SU-DHL-6 (cell line): ENCODE data around the gene EFHB.

ENCODE experiments used
- H2AFZ ChIP-seq: fragments of 200-600 bp; sonication (generic); 2 replicates; pipeline ENCODE4 v1.6.1; 2014; ENCODE audit warnings: low read depth, mild to moderate bottlenecking, moderate library complexity, mixed read lengths, antibody characterized with exemption, low read length; ENCODE audit not compliant: severe bottlenecking
- H3F3A ChIP-seq: fragments of 200-600 bp; shearing (Covaris generic); 2 replicates; pipeline ENCODE4 v1.6.0; 2016; ENCODE audit warnings: antibody characterized with exemption, mild to moderate bottlenecking; ENCODE audit not compliant: insufficient read depth
- H3K27ac ChIP-seq: fragments of 200-600 bp; sonication (generic); 2 replicates; pipeline ENCODE4 v1.5.1; 2016; ENCODE audit warnings: low read depth, mild to moderate bottlenecking, low read length, moderate library complexity, mixed read lengths
- H3K27me3 ChIP-seq: fragments of 200-600 bp; sonication (generic), shearing (Covaris generic); 2 replicates; pipeline ENCODE4 v1.6.0; 2014; ENCODE audit warnings: mild to moderate bottlenecking, low read length
- H3K36me3 ChIP-seq: fragments of 200-600 bp; sonication (generic); 2 replicates; pipeline ENCODE4 v1.6.1; 2014; ENCODE audit warnings: mild to moderate bottlenecking, low read length, mixed read lengths
- H3K4me2 ChIP-seq: fragments of 300-600, 200-600 bp; shearing (Covaris generic), sonication (generic); 2 replicates; pipeline ENCODE4 v1.6.0; 2014; ENCODE audit warnings: low read length, low read depth, mild to moderate bottlenecking; ENCODE audit not compliant: poor library complexity, severe bottlenecking
- H3K4me3 ChIP-seq: fragments of 200-600 bp; sonication (generic); 2 replicates; pipeline ENCODE4 v1.5.1; 2014; ENCODE audit warnings: antibody characterized with exemption, low read length, mild to moderate bottlenecking, mixed read lengths; ENCODE audit not compliant: insufficient read depth, poor library complexity, severe bottlenecking
- H3K79me2 ChIP-seq: fragments of 200-600 bp; sonication (generic); 2 replicates; pipeline ENCODE4 v1.6.1; 2014; ENCODE audit warnings: mild to moderate bottlenecking, low read length, moderate library complexity; ENCODE audit not compliant: insufficient read depth
- H3K9ac ChIP-seq: fragments of 200-600 bp; sonication (generic); 2 replicates; pipeline ENCODE4 v1.7.0; 2014; ENCODE audit warnings: mild to moderate bottlenecking, low read length
- H3K9me2 ChIP-seq: fragments of 200-600 bp; sonication (generic); replicated peaks from 2 replicates; pipeline ENCODE4 v1.6.1; 2014; ENCODE audit warnings: low read length; ENCODE audit not compliant: insufficient read depth
- H3K9me3 ChIP-seq: fragments of 200-600 bp; sonication (generic); 2 replicates; pipeline ENCODE4 v1.6.1; 2014; ENCODE audit warnings: low read length, mixed read lengths; ENCODE audit not compliant: insufficient read depth
- H4K20me1 ChIP-seq: fragments of 200-600 bp; sonication (generic); 2 replicates; pipeline ENCODE4 v1.6.1; 2014; ENCODE audit warnings: low read depth, mild to moderate bottlenecking, antibody characterized with exemption, low read length, moderate library complexity, mixed read lengths
- EZH2phosphoT487 ChIP-seq: fragments of 200-600 bp; sonication (generic), shearing (Covaris generic); conservative IDR thresholded peaks from 2 replicates; pipeline ENCODE4 v1.6.1; 2018; ENCODE audit warnings: mild to moderate bottlenecking, antibody characterized with exemption, low read length, moderate library complexity, mixed read lengths
- TF ChIP-seq, protein P1 (sequence below): fragments of 200-600 bp; sonication (generic); IDR thresholded peaks from one replicate; pipeline ENCODE4 v1.5.1; 2017; ENCODE audit warnings: antibody characterized with exemption, mild to moderate bottlenecking, low read length, moderate library complexity; ENCODE audit not compliant: insufficient read depth, poor library complexity, severe bottlenecking

The EFHB gene

DNA sequence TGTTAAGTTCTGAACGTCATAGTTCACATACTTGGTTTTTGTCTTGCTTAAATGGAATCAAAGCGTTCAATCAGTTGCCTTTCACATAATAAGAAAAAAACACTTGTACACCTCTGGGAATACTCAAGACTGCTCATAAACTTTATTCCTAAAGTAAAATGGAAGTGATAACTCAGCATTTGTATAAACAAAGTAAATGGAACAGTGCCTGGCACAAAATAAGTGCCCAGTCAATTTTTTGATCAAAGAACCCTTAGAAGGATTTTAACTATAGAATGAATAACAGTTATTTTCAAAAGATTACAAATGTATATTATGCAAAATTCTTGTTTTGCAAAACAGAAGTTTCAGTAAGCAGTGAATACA lies 14.2 kb upstream of the EFHB start:
- H4K20me1 ChIP-seq: peaks cover 18% of the 10 kb centered on the region
- H3K27me3 ChIP-seq: no peaks in the 10 kb centered on the region
- TF ChIP-seq, protein P1, sequence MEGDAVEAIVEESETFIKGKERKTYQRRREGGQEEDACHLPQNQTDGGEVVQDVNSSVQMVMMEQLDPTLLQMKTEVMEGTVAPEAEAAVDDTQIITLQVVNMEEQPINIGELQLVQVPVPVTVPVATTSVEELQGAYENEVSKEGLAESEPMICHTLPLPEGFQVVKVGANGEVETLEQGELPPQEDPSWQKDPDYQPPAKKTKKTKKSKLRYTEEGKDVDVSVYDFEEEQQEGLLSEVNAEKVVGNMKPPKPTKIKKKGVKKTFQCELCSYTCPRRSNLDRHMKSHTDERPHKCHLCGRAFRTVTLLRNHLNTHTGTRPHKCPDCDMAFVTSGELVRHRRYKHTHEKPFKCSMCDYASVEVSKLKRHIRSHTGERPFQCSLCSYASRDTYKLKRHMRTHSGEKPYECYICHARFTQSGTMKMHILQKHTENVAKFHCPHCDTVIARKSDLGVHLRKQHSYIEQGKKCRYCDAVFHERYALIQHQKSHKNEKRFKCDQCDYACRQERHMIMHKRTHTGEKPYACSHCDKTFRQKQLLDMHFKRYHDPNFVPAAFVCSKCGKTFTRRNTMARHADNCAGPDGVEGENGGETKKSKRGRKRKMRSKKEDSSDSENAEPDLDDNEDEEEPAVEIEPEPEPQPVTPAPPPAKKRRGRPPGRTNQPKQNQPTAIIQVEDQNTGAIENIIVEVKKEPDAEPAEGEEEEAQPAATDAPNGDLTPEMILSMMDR: no peak
- TF ChIP-seq EZH2phosphoT487: no peak
- peaks cover 63% of the 10 kb centered on the region for H3K79me2 ChIP-seq
- H2AFZ ChIP-seq: no peak overlapping the region
- H3K4me3 ChIP-seq: peak overlapping the region; percentile 82
- H3K9me3 ChIP-seq: no peaks in the 10 kb centered on the region
- peak overlapping the region; percentile 67 for H3K9ac ChIP-seq
- H3K9me2 ChIP-seq: no peaks in the 10 kb centered on the region
- peak overlapping the region; percentile 90 for H3K4me2 ChIP-seq
- H3K36me3 ChIP-seq: peaks cover 18% of the 10 kb centered on the region; the same call in 1 of the 2 replicates
- H3F3A ChIP-seq: peaks cover 28% of the 10 kb centered on the region
- H3K27ac ChIP-seq: peak overlapping the region; percentile 70; the same call in 1 of the 2 replicates

DNA sequence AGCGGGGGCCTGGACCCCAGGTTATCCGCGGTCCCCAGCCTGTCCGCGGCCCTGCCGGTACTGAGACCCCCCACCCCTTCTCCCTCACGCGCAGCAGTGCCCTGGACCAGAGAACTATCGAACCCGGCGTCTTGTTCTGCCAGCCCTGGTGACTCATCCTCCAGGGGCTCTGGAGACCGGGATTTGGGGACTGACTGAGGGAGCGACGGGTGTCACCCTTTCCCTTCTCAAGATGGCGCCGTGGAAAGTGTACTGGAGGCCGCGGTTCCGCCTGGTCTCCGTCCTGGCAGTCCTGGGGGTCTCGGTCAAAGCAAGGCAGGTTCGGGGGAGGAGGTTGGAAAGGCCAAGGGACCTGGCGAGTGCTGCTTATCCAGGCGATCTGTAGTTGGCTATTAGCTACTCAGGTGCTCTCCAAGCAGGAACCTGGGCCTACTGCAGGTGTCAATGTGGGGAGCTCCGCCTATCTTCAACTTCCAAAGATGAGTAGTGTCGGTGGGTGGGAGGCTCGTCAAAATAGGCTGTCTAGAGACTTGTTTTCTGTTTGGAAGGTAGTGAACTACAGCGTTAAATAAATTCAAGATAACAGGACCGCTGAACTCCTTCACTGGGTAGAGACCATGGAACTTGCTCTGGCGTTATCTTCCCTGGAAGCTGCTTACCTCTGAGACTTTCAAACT lies 13.7 kb upstream of the EFHB start:
- Histone ChIP-seq H3K9me2 (no peaks in the 10 kb centered on the region), H3K9ac (peak overlapping the region; percentile 67), H3K4me3 (peak overlapping the region; percentile 82), H3K4me2 (peak overlapping the region; percentile 90), H3K27ac (peak overlapping the region; percentile 70), H4K20me1 (peaks cover 16% of the 10 kb centered on the region), H2AFZ (peak overlapping the region; percentile 19), H3K27me3 (no peaks in the 10 kb centered on the region), H3K36me3 (peaks cover 13% of the 10 kb centered on the region; the same call in 1 of the 2 replicates), H3K79me2 (peaks cover 58% of the 10 kb centered on the region), H3K9me3 (no peaks in the 10 kb centered on the region), H3F3A (peaks cover 28% of the 10 kb centered on the region)
- TF ChIP-seq, protein P1: no peak
- TF ChIP-seq EZH2phosphoT487: no peak

DNA sequence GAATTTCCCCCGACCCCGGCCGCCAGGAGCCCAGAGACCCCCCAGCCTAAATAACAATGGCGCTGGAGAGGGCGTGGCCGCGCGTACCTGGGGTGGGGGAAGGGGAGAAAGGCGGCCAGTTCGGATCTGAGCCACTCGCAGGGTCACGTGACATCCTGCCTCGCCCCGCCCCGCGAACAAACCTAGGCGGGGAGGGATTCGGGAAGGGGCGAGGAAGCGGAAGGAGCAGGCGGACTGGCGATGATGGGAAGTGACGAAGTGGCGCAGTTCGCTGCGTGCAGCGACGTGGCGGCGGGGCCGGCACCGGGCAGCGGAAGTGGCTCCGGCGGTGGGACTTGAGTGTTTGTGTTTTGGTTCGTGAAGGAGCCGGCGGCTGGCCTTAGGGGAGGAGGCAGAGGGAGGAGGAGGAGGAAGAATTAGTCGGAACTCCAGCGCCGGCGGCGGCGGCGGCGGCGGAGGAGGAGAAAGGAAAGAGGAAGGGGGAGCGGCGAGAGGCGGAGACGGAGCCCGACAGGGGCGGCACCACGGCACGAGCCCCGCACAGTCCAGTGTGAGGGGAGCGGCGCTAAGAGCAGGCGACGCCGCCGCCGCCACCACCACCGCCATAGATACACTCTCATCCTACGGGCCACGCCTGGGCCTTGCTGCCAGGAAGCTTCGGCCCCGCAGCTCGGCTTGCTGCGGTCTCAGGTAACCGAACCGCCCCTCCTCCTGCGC lies 13.0 kb upstream of the EFHB start, which contains the start of gene RAB5A:
Gene RAB5A (plus strand): TSS at position 266 of the 717 bp plus-strand sequence. CDS start 3,802 bp downstream, outside the sequence.
- Histone ChIP-seq H3K9me3 (no peaks in the 10 kb centered on the region), H3K27ac (peak within 1 kb of the TSS; percentile 70), H3K4me3 (peak within 1 kb of the TSS; percentile 82), H2AFZ (peak within 1 kb of the TSS; percentile 92), H3K36me3 (peaks cover 7% of the 10 kb centered on the region; the same call in 1 of the 2 replicates), H3K9ac (peak within 1 kb of the TSS; percentile 67), H4K20me1 (peaks cover 9% of the 10 kb centered on the region), H3K27me3 (no peaks in the 10 kb centered on the region), H3F3A (peaks cover 28% of the 10 kb centered on the region), H3K79me2 (peaks cover 51% of the 10 kb centered on the region), H3K9me2 (no peaks in the 10 kb centered on the region), H3K4me2 (peak within 1 kb of the TSS; percentile 90)
- TF ChIP-seq, protein P1: no peak
- TF ChIP-seq EZH2phosphoT487: no peak
